ENCODE results near the gene KLF12.

KLF12 gene

GRCh38 chr13:74102691-74103090 lies 31.5 kb downstream of the KLF12 start:
- no peak for TF ChIP-seq CTCF (IDR thresholded peaks at IDR 0.05; ENCODE audit: control extremely low read depth, extremely low read depth, low read depth, missing control alignments)
- POLR2A ChIA-PET: no interaction called here
- CTCF ChIA-PET: no interaction called here
- no peak for DNase-seq (ENCODE audit: extremely low spot score)

- TF ChIP-seq CTCF (IDR thresholded peaks at IDR 0.05; ENCODE audit: control extremely low read depth, extremely low read depth, low read depth, missing control alignments): no peak
- CTCF ChIA-PET: no interaction called here
- POLR2A ChIA-PET: no interaction called here
- DNase-seq (ENCODE audit: extremely low spot score): no peak
These were observed 32.8 kb downstream of the KLF12 start for GRCh38 chr13:74101436-74101835.

- no peak for DNase-seq (ENCODE audit: extremely low spot score)
- ChIA-PET POLR2A (no interaction called here), CTCF (interaction anchor here (1.1 to 2.7 kb wide), 4 partner anchors 9 to 50 kb away, joined by 3 to 7 read pairs (median 4); no protein-coding TSS in a partner anchor)
- TF ChIP-seq CTCF (IDR thresholded peaks at IDR 0.05; ENCODE audit: control extremely low read depth, extremely low read depth, low read depth, missing control alignments): no peak
These were observed 36.1 kb downstream of the KLF12 start for GRCh38 chr13:74098077-74098476.

- no peak for TF ChIP-seq CTCF (IDR thresholded peaks at IDR 0.05; ENCODE audit: control extremely low read depth, extremely low read depth, low read depth, missing control alignments)
- POLR2A ChIA-PET: no interaction called here
- no peak for DNase-seq (ENCODE audit: extremely low spot score)
- CTCF ChIA-PET: interaction anchor here (1.3 to 2.7 kb wide), 3 partner anchors 10 to 24 kb away, joined by 4 to 7 read pairs (median 5); no protein-coding TSS in a partner anchor
These were observed 37.1 kb downstream of the KLF12 start for GRCh38 chr13:74097116-74097515.

- CTCF ChIA-PET: interaction anchor here (1.0 to 1.1 kb wide), 2 partner anchors 12 to 16 kb away, joined by 3 to 5 read pairs; no protein-coding TSS in a partner anchor
- TF ChIP-seq CTCF (IDR thresholded peaks at IDR 0.05; ENCODE audit: control extremely low read depth, extremely low read depth, low read depth, missing control alignments): no peak
- DNase-seq (ENCODE audit: extremely low spot score): no peak
- POLR2A ChIA-PET: interaction anchor here (0.6 kb wide), 1 partner anchor 69 kb away, joined by 3 read pairs; no protein-coding TSS in a partner anchor
These were observed 40.5 kb downstream of the KLF12 start for GRCh38 chr13:74093691-74094090.

- TF ChIP-seq CTCF (IDR thresholded peaks at IDR 0.05; ENCODE audit: control extremely low read depth, extremely low read depth, low read depth, missing control alignments): no peak
- ChIA-PET POLR2A (no interaction called here), CTCF (interaction anchor here (1.0 to 1.1 kb wide), 2 partner anchors 11 to 16 kb away, joined by 3 to 5 read pairs; no protein-coding TSS in a partner anchor)
- no peak for DNase-seq (ENCODE audit: extremely low spot score)
These were observed 41.5 kb downstream of the KLF12 start for GRCh38 chr13:74092711-74093110.

All from GM10248 (cell line).